Suppressor macrophage (primary cell): ENCODE data around the gene GPR108.

Source experiments
- DNase-seq, 4 experiments: peaks; one replicate each; pipeline ENCODE4 v3.0.0-alpha.2; 2020 to 2022

The GPR108 gene

GRCh38 chr19:6707011-6707657 is 30.2 kb downstream of the GPR108 start:
- no peak for DNase-seq

DNA sequence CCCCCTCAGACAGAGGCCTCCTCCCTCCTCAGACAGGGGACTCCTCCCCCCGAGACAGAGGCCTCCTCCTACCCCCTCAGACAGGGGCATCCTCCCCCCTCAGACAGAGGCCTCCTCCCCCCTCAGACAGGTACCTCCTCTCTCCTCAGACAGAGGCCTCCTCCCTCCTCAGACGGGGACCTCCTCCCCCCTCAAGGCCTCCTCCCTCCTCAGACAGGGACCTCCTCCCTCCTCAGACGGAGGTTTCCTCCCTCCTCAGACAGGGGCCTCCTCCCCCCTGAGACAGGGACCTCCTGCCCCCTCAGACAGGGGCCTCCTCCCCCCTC is 30.8 kb downstream of the GPR108 start:
- DNase-seq: no peak

DNA sequence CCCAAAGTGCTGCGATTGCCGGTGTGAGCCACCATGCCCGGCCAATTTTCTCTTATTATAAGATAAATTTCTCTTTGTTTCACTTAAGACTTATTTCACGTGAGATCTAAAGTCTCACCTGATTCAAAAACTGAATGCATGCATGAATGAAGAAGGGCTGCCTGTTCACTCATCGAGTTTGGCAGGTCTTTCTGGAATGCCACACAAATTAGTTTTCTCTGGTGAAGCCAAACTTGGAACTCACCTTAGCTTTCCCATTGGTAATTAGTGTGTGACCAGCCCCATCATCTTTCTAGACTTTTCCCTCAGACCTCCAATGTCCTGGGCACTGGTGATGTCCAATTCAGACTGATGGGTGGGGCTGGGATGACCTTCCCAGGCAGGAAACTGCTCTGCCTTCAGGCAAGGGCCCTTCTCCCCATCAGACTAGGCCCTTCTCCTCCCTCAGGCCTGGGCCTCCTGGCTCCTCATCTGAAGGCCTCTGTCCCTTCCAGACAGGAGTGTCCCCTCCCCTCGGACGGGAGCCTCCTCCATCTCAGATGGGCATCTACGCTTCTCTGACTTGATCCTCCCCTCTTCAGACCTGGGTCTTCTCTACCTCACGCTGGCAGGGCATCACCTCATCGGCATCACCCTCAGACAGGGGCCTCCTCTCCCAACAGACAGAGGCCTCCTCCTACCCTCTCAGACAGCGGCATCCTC is 31.3 kb downstream of the GPR108 start:
- DNase-seq: no peak

DNA sequence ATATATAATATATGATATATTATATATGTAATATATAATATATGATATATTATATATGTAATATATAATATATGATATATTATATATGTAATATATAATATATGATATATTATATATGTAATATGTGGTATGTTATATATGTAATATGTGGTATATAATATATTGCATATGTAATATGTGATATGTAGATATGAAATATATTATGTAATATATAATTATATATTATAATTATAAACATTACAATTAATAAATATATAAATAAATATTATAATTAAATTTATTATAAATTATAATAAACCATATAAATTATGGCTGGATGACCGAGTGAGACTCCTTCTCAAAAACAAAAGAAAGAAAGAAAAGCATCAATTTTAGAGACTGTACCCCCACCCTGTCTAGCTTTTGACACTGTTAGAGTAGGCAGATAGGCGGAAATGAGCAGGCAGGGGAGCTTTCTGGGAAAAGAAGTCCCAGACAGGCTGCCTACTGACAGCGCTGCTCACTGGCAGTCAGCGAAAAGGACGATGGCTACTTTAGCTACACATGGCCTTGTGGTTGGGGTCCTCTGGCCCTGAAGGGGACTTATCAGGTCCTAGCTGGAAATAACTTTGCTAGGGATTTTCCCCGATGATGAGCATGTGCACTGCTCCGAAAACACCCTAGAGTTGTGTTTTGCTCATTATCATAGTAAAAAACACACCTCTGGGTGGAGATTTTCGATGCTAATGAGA is 36.6 kb downstream of the GPR108 start:
- DNase-seq: no peak

GRCh38 chr19:6699935-6700334 is 37.4 kb downstream of the GPR108 start:
- no peak for DNase-seq

GRCh38 chr19:6697291-6697690 is 40.1 kb downstream of the GPR108 start:
- DNase-seq: peak in 2 of 4 experiments; percentile 28 to 35

- DNase-seq: no peak
Observed at GRCh38 chr19:6696239-6696820, 41.0 kb downstream of the GPR108 start.

GRCh38 chr19:6694147-6694815 is 43.1 kb downstream of the GPR108 start:
- DNase-seq: no peak

DNA sequence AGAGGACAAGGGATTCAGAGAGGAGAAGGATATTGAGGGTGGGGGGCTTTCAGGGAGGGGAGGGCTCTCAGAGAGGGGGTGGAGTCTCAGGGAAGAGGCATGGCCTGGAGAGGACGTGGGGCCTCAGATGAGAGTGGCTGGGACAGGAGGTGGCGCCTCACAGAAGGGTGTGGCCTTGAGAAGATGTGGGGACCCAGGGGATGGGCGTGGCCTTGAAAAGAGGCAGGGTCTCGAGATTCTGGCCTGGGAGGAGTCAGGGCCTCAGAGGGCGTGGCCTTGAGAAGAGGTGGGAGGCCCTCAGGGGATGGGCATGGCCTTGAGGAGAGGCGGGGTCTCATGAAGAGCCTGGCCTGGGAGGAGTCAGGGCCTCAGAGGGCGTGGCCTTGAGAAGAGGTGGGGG is 43.7 kb downstream of the GPR108 start:
- no peak for DNase-seq

GRCh38 chr19:6693056-6693471 is 44.3 kb downstream of the GPR108 start:
- DNase-seq: no peak

- DNase-seq: no peak
Observed at GRCh38 chr19:6692027-6692426, 45.4 kb downstream of the GPR108 start.

- no peak for DNase-seq
Observed at GRCh38 chr19:6691342-6691741, 46.0 kb downstream of the GPR108 start.

DNA sequence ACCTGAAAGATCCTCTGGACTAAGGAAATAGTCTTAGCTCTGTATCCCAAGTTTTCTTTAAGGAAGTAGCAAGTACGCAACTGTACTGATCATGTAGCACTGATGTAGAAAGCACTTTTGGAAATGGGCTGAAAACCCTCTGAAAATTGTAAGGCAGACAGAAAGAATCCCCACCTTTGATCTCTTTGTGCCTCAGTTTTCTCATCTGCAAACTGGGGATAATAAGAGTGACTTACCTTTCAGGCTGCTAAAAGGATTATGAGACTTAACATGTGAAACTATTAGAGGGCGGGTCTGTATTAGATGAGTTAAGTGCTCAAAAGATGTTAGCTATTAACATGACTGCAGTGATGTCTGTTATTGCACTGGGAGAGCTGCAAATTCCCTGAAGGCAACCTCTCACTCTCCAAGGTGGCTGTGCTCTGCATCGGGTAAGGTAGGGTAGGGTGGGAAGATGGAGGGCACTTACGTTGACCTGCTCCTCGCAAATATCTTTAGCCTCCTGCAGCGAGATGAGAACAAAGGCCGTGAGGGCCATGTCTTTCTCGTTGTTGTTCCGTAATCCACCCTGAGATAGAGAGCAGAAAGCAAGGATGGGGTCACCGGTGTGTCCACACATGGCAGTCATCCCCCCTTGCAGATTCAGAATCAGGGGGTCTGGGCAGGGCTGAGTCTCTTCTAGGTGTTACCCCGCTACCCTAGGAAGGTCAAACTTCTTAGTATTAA is 47.1 kb downstream of the GPR108 start:
- DNase-seq: no peak

DNA sequence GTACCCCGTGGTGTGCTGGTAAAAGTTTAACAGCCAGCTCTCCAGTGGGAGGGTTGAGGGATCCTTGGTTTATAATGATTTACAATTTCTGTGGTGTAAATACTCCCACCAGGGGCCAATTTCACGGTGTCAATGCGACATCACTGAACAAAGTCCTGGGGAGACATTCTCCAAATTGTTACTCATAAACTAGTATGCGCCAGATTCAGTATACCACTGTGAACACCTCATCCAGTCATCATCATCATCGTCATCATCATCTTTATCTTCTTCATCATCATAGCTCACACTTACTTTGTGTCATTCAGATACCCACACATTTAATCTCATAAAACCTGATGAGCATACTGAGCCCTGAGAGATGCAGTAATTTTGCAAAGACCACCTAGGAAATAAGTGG is 50.3 kb downstream of the GPR108 start:
- DNase-seq: no peak

GRCh38 chr19:6686628-6686975 is 50.8 kb downstream of the GPR108 start:
- no peak for DNase-seq

DNA sequence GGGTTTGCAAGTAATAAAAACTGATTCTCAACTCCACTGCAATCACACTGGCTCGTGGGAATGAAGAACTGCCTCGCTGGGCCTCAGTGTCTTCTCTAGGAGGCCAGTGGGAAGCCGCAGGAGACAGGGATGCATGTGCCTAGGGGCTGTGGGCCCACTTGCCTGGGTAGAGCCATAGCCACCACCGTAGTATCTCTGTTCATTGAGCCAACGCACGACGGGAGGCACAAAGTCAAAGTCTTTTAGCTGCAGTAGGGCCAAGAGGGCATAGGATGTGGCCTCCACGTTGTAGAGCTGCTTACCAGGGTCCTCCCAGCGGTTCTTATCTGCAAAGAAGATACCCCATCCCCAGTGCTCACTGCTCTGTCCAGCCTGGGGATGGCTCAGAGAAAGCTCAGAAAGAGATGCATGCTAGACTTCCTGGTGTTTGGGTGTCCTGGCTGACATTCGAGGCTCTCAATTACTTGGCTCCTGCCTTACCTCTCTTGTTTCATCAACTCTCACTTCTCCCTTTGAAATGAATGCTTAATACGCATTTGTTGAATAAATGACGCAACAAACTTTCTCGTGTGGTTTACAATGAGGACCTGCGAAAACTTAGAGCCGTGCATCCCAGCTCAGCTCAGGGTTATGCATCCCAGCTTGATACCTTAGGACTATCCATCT is 51.3 kb downstream of the GPR108 start:
- DNase-seq: peak in 2 of 4 experiments; percentile 28 to 41

DNA sequence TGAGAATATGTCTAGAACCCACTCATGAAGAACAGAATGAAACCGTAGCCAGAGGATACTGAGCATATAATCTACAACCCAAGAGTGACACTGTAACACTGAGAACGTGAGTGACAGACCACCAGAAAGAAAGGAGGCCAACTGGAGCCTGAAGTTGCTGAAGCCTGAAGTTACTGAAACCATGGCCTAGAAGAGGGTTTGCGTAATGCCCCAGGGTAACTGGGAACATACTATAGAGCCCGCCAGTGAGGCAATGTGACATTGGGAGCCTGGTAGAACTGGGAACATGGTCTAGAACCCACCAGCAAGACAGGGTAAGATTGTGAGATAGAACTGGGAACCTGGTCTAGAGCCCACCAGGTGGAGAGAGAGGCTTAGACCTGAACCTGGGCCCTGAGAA is 51.9 kb downstream of the GPR108 start:
- no peak for DNase-seq

GRCh38 chr19:6683971-6684370 is 53.4 kb downstream of the GPR108 start:
- DNase-seq: no peak

DNA sequence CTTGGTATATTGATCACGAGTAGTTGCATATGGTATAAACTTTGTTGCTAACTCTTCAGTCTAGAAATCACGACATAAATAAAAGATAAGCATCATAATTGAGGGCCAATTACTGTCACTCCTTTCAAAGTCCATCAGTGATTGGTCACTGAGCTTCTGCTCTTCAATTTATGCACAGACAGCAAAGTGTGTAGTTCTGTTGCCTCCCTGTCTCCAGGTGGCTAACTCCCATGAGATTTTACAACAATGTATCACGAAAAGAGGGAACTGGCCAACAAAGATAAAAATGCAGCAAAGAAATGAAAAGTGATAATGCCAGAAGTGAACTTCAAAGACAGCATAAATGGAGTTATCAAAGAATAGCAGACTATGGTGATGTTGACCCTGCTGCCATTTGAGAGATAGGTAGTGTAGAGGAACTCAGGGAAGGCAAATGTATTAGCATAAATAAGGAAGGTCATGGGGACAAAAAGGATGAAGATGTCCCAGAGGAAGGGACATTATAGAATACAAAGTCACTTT is 54.7 kb downstream of the GPR108 start:
- no peak for DNase-seq

DNA sequence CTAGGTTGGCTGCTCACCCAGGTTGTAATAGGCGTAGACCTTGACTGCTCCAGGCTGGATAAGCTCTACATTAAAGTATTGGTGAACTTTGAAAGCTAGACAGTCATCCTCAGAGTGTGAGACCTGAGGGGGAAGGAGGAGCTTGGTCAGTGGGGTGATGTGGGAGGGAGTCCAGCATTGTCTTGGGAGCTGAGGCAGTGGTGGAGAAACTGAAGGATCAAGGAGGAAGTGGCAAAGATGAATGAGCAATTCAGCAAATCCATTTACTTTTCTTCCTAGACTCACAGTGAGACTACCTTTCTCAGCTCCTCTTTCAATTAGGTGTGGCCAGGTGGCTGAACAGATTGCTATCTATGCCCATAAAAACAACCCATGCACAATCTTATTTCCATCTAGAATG is 57.2 kb downstream of the GPR108 start:
- DNase-seq: peak; percentile 58 to 80 (median 80)
